HUES6 (cell line): ENCODE measurements around the gene PRMT7.
A peak's percentile ranks its signal among the peaks of the same experiment; 100 is the strongest.

Experiments used
- H3K27ac ChIP-seq: 2 replicates; pipeline ENCODE4 v1.7.0; 2013; ENCODE audit warnings: low read depth, mild to moderate bottlenecking, low read length, inconsistent platforms
- H3K27me3 ChIP-seq: 2 replicates; pipeline ENCODE4 v1.6.1; 2013; ENCODE audit warnings: low read length; ENCODE audit not compliant: control insufficient read depth, insufficient read depth
- H3K36me3 ChIP-seq: 2 replicates; pipeline ENCODE4 v1.6.1; 2013; ENCODE audit warnings: low read length; ENCODE audit not compliant: control insufficient read depth, insufficient read depth
- H3K4me1 ChIP-seq: 2 replicates; pipeline ENCODE4 v1.6.1; 2013; ENCODE audit warnings: low read length; ENCODE audit not compliant: control insufficient read depth, insufficient read depth
- H3K4me3 ChIP-seq: 2 replicates; pipeline ENCODE4 v1.5.1; 2013; ENCODE audit warnings: low read depth, low read length
- H3K9ac ChIP-seq: one replicate; pipeline ENCODE4 v1.6.1; 2013; ENCODE audit warnings: mild to moderate bottlenecking, low read length
- H3K9me3 ChIP-seq: 2 replicates; pipeline ENCODE4 v1.6.1; 2013; ENCODE audit warnings: low read depth, low read length; ENCODE audit not compliant: control insufficient read depth, insufficient read depth

Gene PRMT7

GRCh38 chr16:68292425-68292824 is 18.4 kb upstream of the PRMT7 start:
- Histone ChIP-seq H3K27me3 (no peaks in the 10 kb centered on the region), H3K27ac (no peak overlapping the region), H3K9ac (no peak overlapping the region), H3K4me1 (peaks cover 7% of the 10 kb centered on the region; the same call in 1 of the 2 replicates), H3K4me3 (no peak overlapping the region), H3K9me3 (no peaks in the 10 kb centered on the region), H3K36me3 (peaks cover 72% of the 10 kb centered on the region)

- no peak overlapping the region for H3K9ac ChIP-seq
- no peaks in the 10 kb centered on the region for H3K27me3 ChIP-seq
- no peaks in the 10 kb centered on the region for H3K9me3 ChIP-seq
- no peak overlapping the region for H3K27ac ChIP-seq
- peaks cover 91% of the 10 kb centered on the region for H3K36me3 ChIP-seq
- no peak overlapping the region for H3K4me3 ChIP-seq
- H3K4me1 ChIP-seq: no peaks in the 10 kb centered on the region
These were observed 14.5 kb upstream of the PRMT7 start for GRCh38 chr16:68296291-68296690.

DNA sequence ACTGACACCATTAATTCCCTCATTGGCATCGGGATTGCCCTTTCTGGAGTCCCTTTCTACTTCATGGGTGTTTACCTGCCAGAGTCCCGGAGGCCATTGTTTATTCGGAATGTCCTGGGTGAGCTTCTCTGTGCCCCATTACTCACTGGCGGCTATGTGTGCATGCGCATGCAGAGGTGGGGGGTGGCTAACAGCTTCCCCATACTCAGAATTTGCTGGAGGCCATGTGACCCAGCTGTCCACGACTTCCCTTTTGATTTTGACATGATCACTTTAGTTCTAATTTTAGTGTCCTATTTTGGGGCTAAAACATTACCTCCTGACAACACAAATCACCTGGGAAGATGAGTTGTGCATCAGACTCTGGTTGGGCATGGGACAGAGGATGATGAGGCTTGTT is 14.1 kb upstream of the PRMT7 start:
- Histone ChIP-seq H3K4me1 (no peaks in the 10 kb centered on the region), H3K9me3 (no peaks in the 10 kb centered on the region), H3K4me3 (no peak overlapping the region), H3K36me3 (peaks cover 91% of the 10 kb centered on the region), H3K27ac (no peak overlapping the region), H3K27me3 (no peaks in the 10 kb centered on the region), H3K9ac (no peak overlapping the region)

DNA sequence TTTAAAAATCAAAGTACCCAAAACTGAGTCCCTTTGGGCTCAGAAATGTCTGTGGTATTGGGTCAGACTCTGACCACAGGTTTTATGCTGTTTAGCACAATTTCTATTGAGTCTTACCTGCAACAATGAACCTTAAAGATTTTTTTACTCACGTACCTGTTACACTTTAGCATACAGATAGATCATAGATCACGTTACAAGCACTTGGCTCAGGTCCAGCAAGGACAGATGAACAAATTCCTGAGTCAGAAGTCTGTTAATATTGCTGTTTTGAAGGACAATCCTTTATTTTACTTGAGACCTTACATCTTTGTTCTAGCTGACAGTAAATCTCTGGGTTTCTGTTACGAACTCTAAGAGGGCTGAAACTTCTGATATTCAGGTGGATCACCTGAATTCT is 12.9 kb upstream of the PRMT7 start:
- no peak overlapping the region for H3K9ac ChIP-seq
- H3K9me3 ChIP-seq: no peaks in the 10 kb centered on the region
- no peaks in the 10 kb centered on the region for H3K27me3 ChIP-seq
- no peak overlapping the region for H3K27ac ChIP-seq
- no peak overlapping the region for H3K4me3 ChIP-seq
- H3K36me3 ChIP-seq: peaks cover 93% of the 10 kb centered on the region
- no peaks in the 10 kb centered on the region for H3K4me1 ChIP-seq

GRCh38 chr16:68298312-68298711 is 12.5 kb upstream of the PRMT7 start:
- Histone ChIP-seq H3K36me3 (peaks cover 92% of the 10 kb centered on the region), H3K9me3 (no peaks in the 10 kb centered on the region), H3K27me3 (no peaks in the 10 kb centered on the region), H3K4me1 (no peaks in the 10 kb centered on the region), H3K9ac (no peak overlapping the region), H3K27ac (no peak overlapping the region), H3K4me3 (no peak overlapping the region)

GRCh38 chr16:68298907-68299561 is 11.8 kb upstream of the PRMT7 start:
- Histone ChIP-seq H3K36me3 (peaks cover 94% of the 10 kb centered on the region), H3K9ac (no peak overlapping the region), H3K4me1 (no peaks in the 10 kb centered on the region), H3K27ac (no peak overlapping the region; the same call in 1 of the 2 replicates), H3K9me3 (no peaks in the 10 kb centered on the region), H3K27me3 (no peaks in the 10 kb centered on the region), H3K4me3 (no peak overlapping the region)

- no peak overlapping the region for H3K4me3 ChIP-seq
- H3K27ac ChIP-seq: no peak overlapping the region; the same call in 1 of the 2 replicates
- no peaks in the 10 kb centered on the region for H3K9me3 ChIP-seq
- H3K9ac ChIP-seq: no peak overlapping the region
- no peaks in the 10 kb centered on the region for H3K4me1 ChIP-seq
- peaks cover 93% of the 10 kb centered on the region for H3K36me3 ChIP-seq
- H3K27me3 ChIP-seq: no peaks in the 10 kb centered on the region
These were observed 11.0 kb upstream of the PRMT7 start for GRCh38 chr16:68299571-68300453.

GRCh38 chr16:68300734-68301459 is 9.9 kb upstream of the PRMT7 start:
- no peak overlapping the region for H3K4me3 ChIP-seq
- H3K4me1 ChIP-seq: no peaks in the 10 kb centered on the region
- no peak overlapping the region for H3K9ac ChIP-seq
- no peak overlapping the region for H3K27ac ChIP-seq
- H3K27me3 ChIP-seq: no peaks in the 10 kb centered on the region
- H3K36me3 ChIP-seq: peaks cover 97% of the 10 kb centered on the region
- no peaks in the 10 kb centered on the region for H3K9me3 ChIP-seq

DNA sequence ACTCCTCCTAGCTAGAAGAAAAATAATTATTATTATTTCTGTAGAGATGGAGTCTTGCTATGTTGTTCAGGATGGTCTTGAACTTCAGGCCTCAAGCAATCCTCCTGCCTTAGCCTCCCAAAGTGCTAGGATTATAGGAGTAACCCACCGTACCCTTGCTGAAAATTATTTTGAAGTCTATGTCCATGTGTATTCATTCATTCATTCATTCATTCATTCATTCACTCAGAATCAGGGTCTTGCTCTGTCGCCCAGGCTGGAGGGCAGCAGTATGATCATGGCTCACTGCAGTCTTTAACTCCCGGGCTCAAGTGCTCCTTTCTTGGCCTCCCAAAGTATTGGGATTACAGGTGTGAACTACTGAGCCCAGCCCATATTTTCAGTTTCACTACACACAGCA is 4.2 kb upstream of the PRMT7 start:
- Histone ChIP-seq H3K36me3 (peaks cover 67% of the 10 kb centered on the region), H3K27me3 (no peaks in the 10 kb centered on the region)

DNA sequence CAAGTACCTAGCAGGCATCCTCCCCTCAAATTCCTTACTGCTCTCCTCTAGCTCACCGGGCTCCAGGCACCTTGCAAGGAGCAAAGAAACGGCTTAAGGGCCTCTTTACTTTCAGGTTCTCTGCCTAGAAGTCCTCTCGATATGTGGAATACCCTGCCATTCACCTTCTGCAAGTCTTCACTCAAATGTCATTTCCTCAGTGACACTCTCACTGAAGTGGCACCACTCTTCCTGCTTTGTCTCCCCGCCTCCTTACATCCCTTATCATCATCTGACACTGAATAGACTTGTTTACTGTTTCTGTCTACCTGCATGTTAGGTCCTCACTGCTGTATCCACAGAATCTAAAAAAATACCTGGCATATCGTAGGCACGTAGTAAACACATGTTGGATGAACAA is 1.0 kb upstream of the PRMT7 start:
- peaks cover 37% of the 10 kb centered on the region for H3K36me3 ChIP-seq
- no peaks in the 10 kb centered on the region for H3K27me3 ChIP-seq
- peak overlapping the region; percentile 89 for H3K4me3 ChIP-seq
- H3K27ac ChIP-seq: no peak overlapping the region
- peaks cover 4% of the 10 kb centered on the region; the same call in 1 of the 2 replicates for H3K4me1 ChIP-seq
- peak overlapping the region; percentile 87 for H3K9ac ChIP-seq
- H3K9me3 ChIP-seq: no peaks in the 10 kb centered on the region

More for the DNA sequence above, 4.2 kb upstream of the PRMT7 start:
- Histone ChIP-seq H3K9me3 (no peaks in the 10 kb centered on the region), H3K27ac (no peak overlapping the region), H3K4me3 (no peak overlapping the region), H3K9ac (no peak overlapping the region), H3K4me1 (peaks cover 4% of the 10 kb centered on the region; the same call in 1 of the 2 replicates)

DNA sequence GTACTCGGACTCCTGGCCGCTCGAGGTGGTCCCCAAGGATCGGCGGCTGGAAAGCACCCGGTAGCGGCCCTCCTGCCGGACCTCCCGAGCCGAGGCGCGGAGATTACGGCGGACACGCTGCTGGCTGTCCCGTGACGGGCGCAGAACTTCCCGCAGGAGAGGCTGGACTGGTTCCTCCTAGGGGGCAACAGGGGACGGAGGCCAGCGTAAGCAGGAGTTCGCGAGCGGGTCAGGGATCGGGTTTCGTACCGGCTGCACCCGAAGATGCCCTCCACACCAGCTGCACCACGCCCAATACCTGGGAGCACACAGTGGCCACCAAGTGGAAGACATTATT is 414 bp upstream of the PRMT7 start:
- Histone ChIP-seq H3K4me3 (peak overlapping the region; percentile 89), H3K27ac (peak overlapping the region; percentile 72; the same call in 1 of the 2 replicates), H3K36me3 (peaks cover 31% of the 10 kb centered on the region), H3K9me3 (no peaks in the 10 kb centered on the region), H3K4me1 (peaks cover 4% of the 10 kb centered on the region; the same call in 1 of the 2 replicates), H3K9ac (peak overlapping the region; percentile 87), H3K27me3 (no peaks in the 10 kb centered on the region)
